Stimulated activated CD8-positive, alpha-beta memory T cell treated with anti-CD3 and anti-CD28 coated beads, Interleukin-4, amount 100 ng/mL, for 4 hours (primary cell): ENCODE measurements around the gene PAN3.
A peak's percentile ranks its signal among the peaks of the same experiment; 100 is the strongest.
"Not testable (repeated sequence)": the region's sequence is repeated elsewhere in the genome, so short reads cannot be mapped to it uniquely, and the experiment has no call there.

Experiments
- DNase-seq, 2 donors: peaks; one replicate each; pipeline ENCODE4 v3.0.0-alpha.2; 2020; ENCODE audit warnings: low read depth in 2 of 2, low spot score in 1 of 2

Gene PAN3

GRCh38 chr13:28131646-28132045, 6.7 kb upstream of the PAN3 start:
- no peak for DNase-seq

- no peak for DNase-seq
These were observed 1.4 kb upstream of the PAN3 start for GRCh38 chr13:28136916-28137315.

GRCh38 chr13:28137596-28137995, 749 bp upstream of the PAN3 start:
- no peak for DNase-seq

- DNase-seq, result peak; percentile 82 to 89
These were observed 568 bp downstream of the PAN3 start for GRCh38 chr13:28138756-28139470.

- DNase-seq, result no peak
These were observed 2.2 kb downstream of the PAN3 start for GRCh38 chr13:28140433-28141125.

GRCh38 chr13:28141542-28141941, 3.2 kb downstream of the PAN3 start:
- not testable (repeated sequence) for DNase-seq

GRCh38 chr13:28145049-28145448, 6.7 kb downstream of the PAN3 start:
- no peak for DNase-seq

- DNase-seq, result no peak
These were observed 9.2 kb downstream of the PAN3 start for GRCh38 chr13:28147495-28147894.

- DNase-seq, result no peak
These were observed 20.7 kb downstream of the PAN3 start for GRCh38 chr13:28159057-28159456.

GRCh38 chr13:28161370-28161769, 23.0 kb downstream of the PAN3 start:
- no peak for DNase-seq

GRCh38 chr13:28163587-28163986, 25.2 kb downstream of the PAN3 start:
- no peak for DNase-seq

- DNase-seq, result no peak
These were observed 27.9 kb downstream of the PAN3 start for GRCh38 chr13:28166257-28166656.

GRCh38 chr13:28171266-28171665, 32.9 kb downstream of the PAN3 start:
- DNase-seq, result no peak

- no peak for DNase-seq
These were observed 34.6 kb downstream of the PAN3 start for GRCh38 chr13:28172947-28173346.

GRCh38 chr13:28173793-28174192, 35.4 kb downstream of the PAN3 start:
- no peak for DNase-seq

GRCh38 chr13:28177327-28177726, 39.0 kb downstream of the PAN3 start:
- DNase-seq, result no peak

- DNase-seq, result no peak
These were observed 39.5 kb downstream of the PAN3 start for GRCh38 chr13:28177877-28178276.

GRCh38 chr13:28179974-28180373, 41.6 kb downstream of the PAN3 start:
- DNase-seq, result no peak

GRCh38 chr13:28181413-28181812, 43.1 kb downstream of the PAN3 start:
- no peak for DNase-seq

GRCh38 chr13:28185256-28185655, 46.9 kb downstream of the PAN3 start:
- no peak for DNase-seq

GRCh38 chr13:28199089-28199488, 60.7 kb downstream of the PAN3 start:
- DNase-seq, result no peak

- DNase-seq, result no peak
These were observed 65.7 kb downstream of the PAN3 start for GRCh38 chr13:28204043-28204442.
